Esophagus muscularis mucosa (tissue), 4 donors: ENCODE measurements around the gene PHACTR3. TPM values are rescaled to one million over a fixed set of nuclear protein-coding genes. Genes with fewer than 3 reads are reported as not detected.
A peak's percentile ranks its signal among the peaks of the same experiment; 100 is the strongest.

Source experiments
- DNase-seq: peaks from one replicate; pipeline ENCODE4 v3.0.0-alpha.2; 2017; ENCODE audit errors: extremely low spot score
- H3K27ac ChIP-seq, 4 donors: fragments of 200-600 bp; sonication (generic); replicated peaks in 1 of 4; 1 replicate in 3 of 4; 2 replicates in 1 of 4; pipeline ENCODE4 v1.5.1; 2016 to 2019; ENCODE audit warnings: mild to moderate bottlenecking in 1 of 4
- H3K27me3 ChIP-seq, 4 donors: fragments of 200-600 bp; sonication (generic); one replicate each; pipeline versions ENCODE4 v1.5.1 to v1.6.0; 2016 to 2019
- H3K36me3 ChIP-seq, 4 donors: fragments of 200-600 bp; sonication (generic); one replicate each; pipeline ENCODE4 v1.5.1; 2016 to 2019
- H3K4me1 ChIP-seq, 4 donors: fragments of 200-600 bp; sonication (generic); one replicate each; pipeline ENCODE4 v1.5.1; 2016 to 2019
- H3K4me3 ChIP-seq, 4 donors: fragments of 200-600 bp; sonication (generic); 1 replicate in 2 of 4; 2 replicates in 2 of 4; pipeline ENCODE4 v1.5.1; 2016 to 2019; ENCODE audit warnings: mild to moderate bottlenecking in 4 of 4, moderate library complexity in 1 of 4
- H3K9me3 ChIP-seq, 4 donors: fragments of 200-600 bp; sonication (generic); 1 replicate in 3 of 4; 2 replicates in 1 of 4; pipeline ENCODE4 v1.5.1; 2016 to 2019
- EP300 ChIP-seq: sonication (generic); formaldehyde crosslinking; IDR thresholded peaks from one replicate; pipeline ENCODE4 v1.6.1; 2017; ENCODE audit warnings: antibody characterized with exemption
- POLR2A ChIP-seq: fragments of 450-650 bp; IDR thresholded peaks from one replicate; pipeline ENCODE4 v1.6.1; 2017; ENCODE audit warnings: antibody characterized with exemption, moderate library complexity, mild to moderate bottlenecking, low read depth
- POLR2AphosphoS5 ChIP-seq, 2 donors: sonication (generic); formaldehyde crosslinking; IDR thresholded peaks; one replicate each; pipeline ENCODE4 v1.6.1; 2017; ENCODE audit warnings: antibody characterized with exemption in 2 of 2
- WGBS: methylation state at CpG from one replicate; pipeline ENCODE4 v1.1.5; 2018; 5-methylcytosine and 5-hydroxymethylcytosine counted together
- intact Hi-C: fragments of 100-400 bp; cut with DNase I; formaldehyde crosslinking; loops from one replicate; pipeline ENCODE4 v1.15.1; 2023
- total RNA-seq, 4 donors: library from RNA; depleted of rRNA; stranded (reverse); fragments of >200 nt; gene quantifications; one replicate each; pipeline versions ENCODE4 v1.1.0 to v1.2.1, GENCODE V29; 2016
- TF ChIP-seq, protein P1 (sequence below), 3 experiments: fragments of 200-600 bp in 2 of 3; fragments of 450-650 bp in 1 of 3; sonication (generic) in 2 of 3; IDR thresholded peaks; one replicate each; pipeline ENCODE4 v1.5.1; 2017 to 2019; ENCODE audit warnings: antibody characterized with exemption in 3 of 3, mild to moderate bottlenecking in 2 of 3, moderate library complexity in 1 of 3

Gene PHACTR3
- total RNA-seq, 4 donors from 2014 or later: 0.17 to 0.86 (median 0.56) TPM

DNA sequence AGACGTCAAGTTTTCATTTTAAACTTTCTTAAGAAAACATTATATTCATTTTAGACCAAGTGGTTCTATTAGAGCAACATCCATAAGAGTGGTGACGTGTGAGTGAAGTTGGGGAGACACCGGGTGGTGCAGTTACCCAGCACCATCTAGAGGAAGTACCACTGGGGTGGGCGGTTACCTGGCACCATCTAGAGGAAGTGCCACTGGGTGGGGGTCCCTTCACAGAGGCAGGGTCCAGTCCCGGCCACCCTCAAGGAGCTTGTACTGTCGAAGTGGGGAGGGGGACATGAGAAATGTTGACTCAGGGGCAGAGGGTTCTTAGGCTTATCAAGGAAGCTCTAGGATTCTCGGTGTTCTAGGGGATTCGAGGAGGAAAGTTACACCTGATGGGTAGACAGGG, 26.2 kb downstream of the PHACTR3 start:
- Histone ChIP-seq H3K36me3 (no peaks in the 10 kb centered on the region), H3K27me3 (peaks cover 0 to 50% (median 0%) of the 10 kb centered on the region in 4 donors), H3K27ac (no peak overlapping the region), H3K4me3 (no peak overlapping the region), H3K9me3 (no peaks in the 10 kb centered on the region), H3K4me1 (no peaks in the 10 kb centered on the region)
- no peak for TF ChIP-seq POLR2A
- no peak for TF ChIP-seq POLR2AphosphoS5 (IDR thresholded peaks at IDR 0.05)
- TF ChIP-seq, protein P1, sequence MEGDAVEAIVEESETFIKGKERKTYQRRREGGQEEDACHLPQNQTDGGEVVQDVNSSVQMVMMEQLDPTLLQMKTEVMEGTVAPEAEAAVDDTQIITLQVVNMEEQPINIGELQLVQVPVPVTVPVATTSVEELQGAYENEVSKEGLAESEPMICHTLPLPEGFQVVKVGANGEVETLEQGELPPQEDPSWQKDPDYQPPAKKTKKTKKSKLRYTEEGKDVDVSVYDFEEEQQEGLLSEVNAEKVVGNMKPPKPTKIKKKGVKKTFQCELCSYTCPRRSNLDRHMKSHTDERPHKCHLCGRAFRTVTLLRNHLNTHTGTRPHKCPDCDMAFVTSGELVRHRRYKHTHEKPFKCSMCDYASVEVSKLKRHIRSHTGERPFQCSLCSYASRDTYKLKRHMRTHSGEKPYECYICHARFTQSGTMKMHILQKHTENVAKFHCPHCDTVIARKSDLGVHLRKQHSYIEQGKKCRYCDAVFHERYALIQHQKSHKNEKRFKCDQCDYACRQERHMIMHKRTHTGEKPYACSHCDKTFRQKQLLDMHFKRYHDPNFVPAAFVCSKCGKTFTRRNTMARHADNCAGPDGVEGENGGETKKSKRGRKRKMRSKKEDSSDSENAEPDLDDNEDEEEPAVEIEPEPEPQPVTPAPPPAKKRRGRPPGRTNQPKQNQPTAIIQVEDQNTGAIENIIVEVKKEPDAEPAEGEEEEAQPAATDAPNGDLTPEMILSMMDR (IDR thresholded peaks at IDR 0.05): no peak
- TF ChIP-seq EP300: no peak
- no peak for DNase-seq
- 57% methylated on average over 8 of the region's 8 CpGs for WGBS
- intact Hi-C loops: no loop called here

DNA sequence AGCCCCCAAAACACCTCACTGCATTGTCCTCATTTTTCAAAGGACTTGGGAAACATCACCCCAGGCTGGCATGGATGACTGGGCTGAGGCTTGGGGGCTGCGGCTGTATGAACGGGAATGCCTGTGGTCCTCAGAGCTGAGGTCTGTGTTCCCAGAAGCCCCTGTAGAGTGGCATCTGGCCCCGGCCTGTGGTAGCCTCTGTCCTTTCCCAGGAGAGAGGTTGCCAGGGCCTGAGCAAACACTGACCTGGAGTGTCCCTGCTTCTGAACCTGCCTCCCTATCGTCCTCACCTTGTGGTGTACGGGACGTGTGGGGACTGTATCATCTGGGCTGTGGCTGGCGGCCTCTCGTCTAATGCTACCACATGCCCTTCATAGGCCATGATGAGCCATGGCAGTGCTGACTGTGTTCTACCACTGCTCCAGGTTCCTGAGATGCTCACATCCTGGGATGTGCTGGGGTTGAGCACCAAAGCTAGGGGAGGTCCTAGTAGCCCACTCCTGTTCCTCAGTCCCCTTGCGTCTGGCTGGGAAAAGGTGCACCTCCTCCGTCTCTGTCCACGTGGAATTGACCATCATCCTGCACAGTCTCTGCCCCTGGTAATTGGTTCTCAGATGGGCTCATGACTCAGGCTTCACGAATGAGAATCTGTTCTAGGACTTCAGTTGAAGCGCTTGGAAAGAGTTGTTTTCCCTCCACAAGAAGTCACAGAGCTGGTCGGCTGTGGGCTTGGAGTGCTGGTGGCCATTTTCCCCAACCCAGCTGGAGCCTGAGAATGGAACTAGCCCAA, 27.6 kb downstream of the PHACTR3 start:
- 87% methylated on average over 12 of the region's 14 CpGs for WGBS
- peak; percentile 60 for DNase-seq
- Histone ChIP-seq H3K27me3 (peaks cover 0 to 47% (median 0%) of the 10 kb centered on the region in 4 donors), H3K27ac (no peak overlapping the region), H3K4me3 (no peak overlapping the region), H3K4me1 (no peaks in the 10 kb centered on the region), H3K9me3 (no peaks in the 10 kb centered on the region), H3K36me3 (no peaks in the 10 kb centered on the region)
- intact Hi-C loops: no loop called here
- TF ChIP-seq, protein P1 (IDR thresholded peaks at IDR 0.05): no peak
- TF ChIP-seq POLR2A: no peak
- no peak for TF ChIP-seq EP300
- no peak for TF ChIP-seq POLR2AphosphoS5 (IDR thresholded peaks at IDR 0.05)

DNA sequence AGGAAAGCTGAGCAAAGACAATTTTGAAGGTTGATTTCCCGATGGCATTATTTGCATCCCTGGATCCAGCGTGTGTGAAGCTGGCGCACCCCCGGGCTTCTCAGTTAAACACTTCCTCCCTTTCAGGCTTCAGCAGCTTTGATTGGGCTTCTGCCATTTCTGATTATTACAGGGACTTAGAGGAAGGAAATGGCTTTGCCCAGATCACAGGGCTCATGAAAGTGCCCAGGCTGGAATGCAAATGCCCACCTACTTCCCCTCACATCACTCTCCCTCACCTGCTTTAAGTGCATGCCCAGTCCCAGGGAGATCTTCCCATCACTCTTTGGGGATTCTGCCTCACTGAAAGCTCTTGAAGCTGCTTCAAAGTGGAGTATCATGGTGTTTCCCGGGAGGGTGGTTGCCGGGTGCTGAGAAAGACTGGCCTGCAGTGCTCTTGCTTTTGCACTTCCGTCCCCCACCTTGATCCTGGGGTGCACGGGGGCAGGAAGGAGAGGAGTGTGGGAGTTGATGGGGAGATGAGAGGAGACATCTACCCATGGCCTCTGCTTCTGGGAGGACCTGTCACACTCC, 28.3 kb downstream of the PHACTR3 start:
- no peak overlapping the region for H3K27ac ChIP-seq
- 88% methylated on average over 8 of the region's 8 CpGs for WGBS
- H3K9me3 ChIP-seq: no peaks in the 10 kb centered on the region
- H3K4me1 ChIP-seq: no peaks in the 10 kb centered on the region
- peak; percentile 57 for DNase-seq
- H3K36me3 ChIP-seq: no peaks in the 10 kb centered on the region
- intact Hi-C loops: no loop called here
- TF ChIP-seq POLR2A (no peak), POLR2AphosphoS5 (IDR thresholded peaks at IDR 0.05) (no peak), EP300 (no peak)
- TF ChIP-seq, protein P1 (IDR thresholded peaks at IDR 0.05): no peak
- peaks cover 0 to 42% (median 0%) of the 10 kb centered on the region in 4 donors for H3K27me3 ChIP-seq
- H3K4me3 ChIP-seq: no peak overlapping the region

DNA sequence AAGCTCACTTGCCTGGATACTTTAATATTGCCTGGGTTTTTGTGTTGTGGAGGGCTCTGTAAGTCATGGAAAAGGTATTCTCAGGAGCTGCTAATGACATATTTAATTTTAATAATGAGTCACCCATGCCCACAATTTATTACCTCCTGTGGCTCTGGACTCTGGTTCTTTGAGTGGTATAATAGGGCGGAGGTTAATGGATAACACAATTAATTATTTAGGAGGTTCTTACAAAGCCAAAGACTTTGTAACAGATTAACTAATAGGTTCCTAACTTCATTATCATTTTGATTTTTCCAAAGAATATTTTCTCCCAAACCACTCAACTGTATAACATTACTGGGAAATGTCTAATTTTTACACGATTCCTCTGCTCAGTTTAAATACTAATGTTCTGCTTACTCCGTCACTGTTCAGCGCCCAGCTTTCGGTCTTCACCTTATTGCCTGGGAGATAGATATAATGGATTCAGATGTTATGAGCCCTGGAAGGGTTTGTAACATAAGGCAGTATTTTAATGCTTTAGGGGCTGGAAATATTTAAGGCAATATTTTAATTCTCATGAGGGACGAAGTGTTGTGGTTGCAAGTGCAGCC, 29.4 kb downstream of the PHACTR3 start:
- WGBS: 93% methylated on average over 6 of the region's 6 CpGs
- Histone ChIP-seq H3K27ac (no peak overlapping the region), H3K9me3 (no peaks in the 10 kb centered on the region), H3K36me3 (no peaks in the 10 kb centered on the region), H3K4me3 (no peak overlapping the region), H3K4me1 (no peaks in the 10 kb centered on the region), H3K27me3 (peaks cover 0 to 34% (median 0%) of the 10 kb centered on the region in 4 donors)
- intact Hi-C loops: no loop called here
- no peak for TF ChIP-seq EP300
- TF ChIP-seq POLR2AphosphoS5 (IDR thresholded peaks at IDR 0.05): no peak
- no peak for TF ChIP-seq POLR2A
- TF ChIP-seq, protein P1 (IDR thresholded peaks at IDR 0.05): no peak
- no peak for DNase-seq
